Measurements from ENCODE around the gene CEP72.

DNA sequence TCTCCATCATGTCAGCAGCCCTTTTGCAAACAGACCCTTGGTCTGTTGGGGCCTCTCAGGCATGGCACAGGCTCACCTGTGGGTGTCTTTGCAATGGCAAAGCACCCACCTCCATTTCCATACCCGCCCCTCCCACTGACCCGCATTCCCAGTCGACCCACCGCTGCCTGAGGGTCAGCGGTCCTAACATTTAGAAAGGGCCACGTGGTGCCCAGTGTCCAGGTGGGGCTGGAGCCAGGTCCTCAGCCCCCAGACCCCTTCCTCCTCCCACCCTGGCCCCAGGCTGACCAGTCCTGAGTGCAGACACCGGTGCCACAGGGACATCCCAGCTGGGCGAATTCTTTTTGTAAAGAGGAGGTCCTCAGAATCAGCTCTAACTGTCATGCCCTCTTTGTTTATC, 43.3 kb upstream of the CEP72 start:
- TF ChIP-seq, protein P1, sequence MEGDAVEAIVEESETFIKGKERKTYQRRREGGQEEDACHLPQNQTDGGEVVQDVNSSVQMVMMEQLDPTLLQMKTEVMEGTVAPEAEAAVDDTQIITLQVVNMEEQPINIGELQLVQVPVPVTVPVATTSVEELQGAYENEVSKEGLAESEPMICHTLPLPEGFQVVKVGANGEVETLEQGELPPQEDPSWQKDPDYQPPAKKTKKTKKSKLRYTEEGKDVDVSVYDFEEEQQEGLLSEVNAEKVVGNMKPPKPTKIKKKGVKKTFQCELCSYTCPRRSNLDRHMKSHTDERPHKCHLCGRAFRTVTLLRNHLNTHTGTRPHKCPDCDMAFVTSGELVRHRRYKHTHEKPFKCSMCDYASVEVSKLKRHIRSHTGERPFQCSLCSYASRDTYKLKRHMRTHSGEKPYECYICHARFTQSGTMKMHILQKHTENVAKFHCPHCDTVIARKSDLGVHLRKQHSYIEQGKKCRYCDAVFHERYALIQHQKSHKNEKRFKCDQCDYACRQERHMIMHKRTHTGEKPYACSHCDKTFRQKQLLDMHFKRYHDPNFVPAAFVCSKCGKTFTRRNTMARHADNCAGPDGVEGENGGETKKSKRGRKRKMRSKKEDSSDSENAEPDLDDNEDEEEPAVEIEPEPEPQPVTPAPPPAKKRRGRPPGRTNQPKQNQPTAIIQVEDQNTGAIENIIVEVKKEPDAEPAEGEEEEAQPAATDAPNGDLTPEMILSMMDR (optimal IDR thresholded peaks at IDR 0.05 in 1 of 3, IDR thresholded peaks at IDR 0.05 in 1 of 3, conservative IDR thresholded peaks at IDR 0.05 in 1 of 3; ENCODE audit: extremely low read depth in 1 of 3, insufficient read depth in 2 of 3, low read length in 3 of 3), result no peak
- TF ChIP-seq EZH2 (IDR thresholded peaks at IDR 0.05; ENCODE audit: low read length), result no peak

Measured in keratinocyte (primary cell).